HG03442 (cell line): ENCODE results near the gene CNKSR1.

ENCODE experiments used
- ATAC-seq: cut with Tn5 transposase; IDR thresholded peaks from one replicate; pipeline ENCODE4 v1.9.1; 2021; ENCODE audit warnings: mild to moderate bottlenecking, moderate library complexity; ENCODE audit not compliant: unreplicated experiment

Gene CNKSR1

GRCh38 chr1:26177182-26177684 is at the start of gene CNKSR1:
Gene CNKSR1 (plus strand): TSS chr1:26177491. CDS start chr1:26177548, 57 bp downstream.
- ATAC-seq: no peak

- no peak for ATAC-seq
Observed at GRCh38 chr1:26129778-26130177, 47.5 kb upstream of the CNKSR1 start.

- no peak for ATAC-seq
Observed at GRCh38 chr1:26130695-26131094, 46.6 kb upstream of the CNKSR1 start.

GRCh38 chr1:26132128-26132833 is 45.0 kb upstream of the CNKSR1 start:
- no peak for ATAC-seq

- ATAC-seq: no peak
Observed at GRCh38 chr1:26132834-26133167, 44.5 kb upstream of the CNKSR1 start.

GRCh38 chr1:26134466-26134865 is 42.8 kb upstream of the CNKSR1 start:
- ATAC-seq: no peak

GRCh38 chr1:26138974-26139558 is 38.2 kb upstream of the CNKSR1 start:
- ATAC-seq: no peak

- ATAC-seq: no peak
Observed at GRCh38 chr1:26142159-26142558, 35.1 kb upstream of the CNKSR1 start.

GRCh38 chr1:26145041-26145959 is 32.0 kb upstream of the CNKSR1 start:
- no peak for ATAC-seq

- ATAC-seq: no peak
Observed at GRCh38 chr1:26145960-26146294, 31.4 kb upstream of the CNKSR1 start.

- no peak for ATAC-seq
Observed at GRCh38 chr1:26148887-26149286, 28.4 kb upstream of the CNKSR1 start.

GRCh38 chr1:26153966-26154532 is 23.2 kb upstream of the CNKSR1 start:
- ATAC-seq: no peak

- ATAC-seq: no peak
Observed at GRCh38 chr1:26154750-26155149, 22.5 kb upstream of the CNKSR1 start.

GRCh38 chr1:26155370-26156284 is 21.7 kb upstream of the CNKSR1 start:
- no peak for ATAC-seq

- ATAC-seq: no peak
Observed at GRCh38 chr1:26156285-26157038, 20.8 kb upstream of the CNKSR1 start.

- ATAC-seq: no peak
Observed at GRCh38 chr1:26158271-26158907, 18.9 kb upstream of the CNKSR1 start.

- ATAC-seq: no peak
Observed at GRCh38 chr1:26158908-26159742, 18.2 kb upstream of the CNKSR1 start, which contains the start of gene FAM110D. Gene FAM110D (plus strand): TSS chr1:26159079. CDS start chr1:26161292, 2,213 bp downstream.

GRCh38 chr1:26159743-26160039 is 17.6 kb upstream of the CNKSR1 start:
- no peak for ATAC-seq
